HepG2 (cell line): Measurements from ENCODE around the gene RNPC3.

Source experiments
- BHLHE40 ChIP-seq: IDR thresholded peaks from 2 replicates; pipeline ENCODE4 v1.6.1; 2011; ENCODE audit warnings: low read length, improper control_type of control experiment
- CREM ChIP-seq, 2 experiments: sonication (generic) in 1 of 2; formaldehyde crosslinking in 1 of 2; IDR thresholded peaks; 2 replicates each; pipeline versions ENCODE4 v1.4.0 to v1.6.1; 2016 to 2020; ENCODE audit warnings: antibody characterized with exemption in 1 of 2, mild to moderate bottlenecking in 1 of 2, missing genetic modification reagents in 1 of 2
- CTCF ChIP-seq: sonication (generic); formaldehyde crosslinking; IDR thresholded peaks from 2 replicates; pipeline ENCODE4 v1.5.0; 2020; ENCODE audit warnings: mild to moderate bottlenecking, missing genetic modification reagents, moderate library complexity
- DPF2 ChIP-seq: sonication (generic); formaldehyde crosslinking; IDR thresholded peaks from 2 replicates; pipeline ENCODE4 v1.4.0; 2020; ENCODE audit warnings: mild to moderate bottlenecking, low read depth, missing genetic modification reagents, borderline replicate concordance
- ELK4 ChIP-seq: sonication (generic); formaldehyde crosslinking; IDR thresholded peaks from 2 replicates; pipeline ENCODE4 v1.9.0; 2021; ENCODE audit warnings: missing genetic modification reagents, borderline replicate concordance
- FLYWCH1 ChIP-seq: sonication (generic); formaldehyde crosslinking; IDR thresholded peaks from 2 replicates; pipeline ENCODE4 v1.8.1; 2023; ENCODE audit warnings: mild to moderate bottlenecking, missing genetic modification reagents
- JUND ChIP-seq: sonication (generic); formaldehyde crosslinking; IDR thresholded peaks from 2 replicates; pipeline ENCODE4 v1.8.0; 2022; ENCODE audit warnings: mild to moderate bottlenecking, missing genetic modification reagents
- MYC ChIP-seq: sonication (generic); formaldehyde crosslinking; IDR thresholded peaks from 2 replicates; pipeline ENCODE4 v1.9.0; 2021; ENCODE audit warnings: missing genetic modification reagents, borderline replicate concordance
- PRDM15 ChIP-seq: sonication (generic); formaldehyde crosslinking; IDR thresholded peaks from 2 replicates; pipeline ENCODE4 v1.4.0; 2020; ENCODE audit warnings: missing genetic modification reagents
- STAT6 ChIP-seq: sonication (generic); formaldehyde crosslinking; IDR thresholded peaks from 2 replicates; pipeline ENCODE4 v1.4.0; 2020; ENCODE audit warnings: missing genetic modification reagents, mild to moderate bottlenecking, borderline replicate concordance
- SUZ12 ChIP-seq: fragments of 150-350 bp; IDR thresholded peaks from 2 replicates; pipeline ENCODE4 v1.6.1; 2014; ENCODE audit warnings: low read depth, low read length
- TAF1 ChIP-seq: sonication (generic); formaldehyde crosslinking; IDR thresholded peaks from 2 replicates; pipeline ENCODE4 v1.4.0; 2020; ENCODE audit warnings: missing genetic modification reagents
- TAF15 ChIP-seq: fragments of 200-400 bp; formaldehyde crosslinking; IDR thresholded peaks from one replicate; pipeline ENCODE4 v1.6.1; 2018; ENCODE audit warnings: mild to moderate bottlenecking, low read depth, low read length; ENCODE audit not compliant: poor library complexity, severe bottlenecking
- ZFP37 ChIP-seq: sonication (generic); formaldehyde crosslinking; IDR thresholded peaks from 2 replicates; pipeline ENCODE4 v1.4.0; 2020; ENCODE audit warnings: missing genetic modification reagents, borderline replicate concordance

GRCh38 chr1:103527331-103527730 lies 1.8 kb downstream of the RNPC3 start:
- TF ChIP-seq JUND (CRISPR knock-in tag) (no peak), ELK4 (no peak), MYC (CRISPR knock-in tag) (no peak), BHLHE40 (no peak), ZFP37 (CRISPR knock-in tag) (no peak), CREM (IDR thresholded peaks at IDR 0.05) (no peak), CREM (CRISPR knock-in tag; IDR thresholded peaks at IDR 0.05) (no peak), DPF2 (CRISPR knock-in tag) (no peak), PRDM15 (CRISPR knock-in tag) (no peak), FLYWCH1 (no peak), TAF15 (no peak), STAT6 (no peak), CTCF (no peak), SUZ12 (no peak), TAF1 (no peak)
